Measurements from ENCODE around the gene TMEM217. TPM values are rescaled to one million over a fixed set of nuclear protein-coding genes. Genes with fewer than 3 reads are reported as not detected.

Gene TMEM217
- total RNA-seq, 1 experiment from 2014 or later, result 0.84 TPM

DNA sequence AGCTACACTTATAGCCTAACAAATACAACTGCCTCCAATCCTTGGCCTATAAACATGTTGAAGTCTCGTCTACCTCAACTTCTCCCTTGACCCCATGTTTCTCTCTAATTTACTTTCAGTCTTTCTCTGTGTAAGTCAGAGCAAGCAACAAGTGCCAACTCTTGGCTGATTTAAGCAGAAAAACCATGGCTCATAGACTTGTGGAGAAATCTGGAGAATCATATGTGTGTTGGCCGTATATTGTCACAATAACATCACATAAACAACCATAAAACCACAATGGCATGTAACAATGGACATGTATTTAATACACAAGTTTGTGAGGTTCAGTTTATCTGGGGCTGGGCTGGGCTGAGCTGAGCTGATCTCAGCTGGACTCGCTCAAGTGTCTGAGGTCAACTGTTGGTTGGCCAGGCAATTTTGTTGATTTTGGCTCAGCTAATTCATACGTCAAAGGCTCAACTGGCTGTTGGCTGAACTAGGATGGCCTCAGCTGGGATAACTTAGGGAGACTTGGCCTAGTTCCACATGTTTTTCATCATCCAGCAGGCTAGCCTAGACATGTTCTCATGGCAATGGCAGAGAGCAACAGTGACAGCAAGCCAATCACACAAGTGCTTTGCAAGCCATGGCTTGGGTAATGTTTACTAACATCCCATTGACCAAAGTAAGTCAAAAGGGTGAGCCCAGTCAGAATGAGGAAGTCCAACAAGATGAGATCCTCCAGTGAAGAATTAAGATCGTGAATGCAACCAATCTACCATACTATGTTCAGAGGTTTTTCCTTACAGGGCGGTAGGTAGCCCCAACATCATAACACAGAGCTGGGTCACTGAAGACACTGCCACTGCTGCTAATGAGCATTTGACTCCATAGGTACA, 13.3 kb downstream of the TMEM217 start:
- peak; percentile 96 for DNase-seq (ENCODE audit: low read depth)

DNA sequence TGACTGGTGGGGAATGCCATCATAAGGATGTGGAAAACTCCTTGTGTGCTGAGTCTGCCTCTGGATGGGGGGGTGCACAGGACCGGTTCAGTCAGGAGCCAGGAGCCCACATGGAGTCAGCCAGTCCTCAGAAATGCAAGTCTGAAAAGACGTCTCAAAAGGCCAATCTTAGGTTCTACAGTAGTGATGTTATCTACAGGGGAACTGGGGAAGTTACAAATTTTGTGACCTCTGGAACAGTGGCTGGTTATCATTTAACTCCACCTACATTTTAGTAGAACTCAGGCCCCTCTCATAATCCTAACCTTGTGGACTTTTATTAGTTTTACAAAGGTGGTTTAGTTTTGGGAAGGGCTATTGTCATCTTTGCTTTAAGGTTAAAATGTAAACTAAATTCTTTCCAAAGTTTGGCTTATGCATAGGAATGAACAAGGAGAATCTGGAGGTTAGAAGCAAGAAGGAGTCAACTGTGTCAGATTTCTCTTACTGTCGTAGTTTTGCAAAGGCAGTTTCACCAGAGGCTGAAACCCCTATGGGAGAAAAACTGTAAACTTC, 14.1 kb downstream of the TMEM217 start:
- DNase-seq (ENCODE audit: low read depth), result no peak

DNA sequence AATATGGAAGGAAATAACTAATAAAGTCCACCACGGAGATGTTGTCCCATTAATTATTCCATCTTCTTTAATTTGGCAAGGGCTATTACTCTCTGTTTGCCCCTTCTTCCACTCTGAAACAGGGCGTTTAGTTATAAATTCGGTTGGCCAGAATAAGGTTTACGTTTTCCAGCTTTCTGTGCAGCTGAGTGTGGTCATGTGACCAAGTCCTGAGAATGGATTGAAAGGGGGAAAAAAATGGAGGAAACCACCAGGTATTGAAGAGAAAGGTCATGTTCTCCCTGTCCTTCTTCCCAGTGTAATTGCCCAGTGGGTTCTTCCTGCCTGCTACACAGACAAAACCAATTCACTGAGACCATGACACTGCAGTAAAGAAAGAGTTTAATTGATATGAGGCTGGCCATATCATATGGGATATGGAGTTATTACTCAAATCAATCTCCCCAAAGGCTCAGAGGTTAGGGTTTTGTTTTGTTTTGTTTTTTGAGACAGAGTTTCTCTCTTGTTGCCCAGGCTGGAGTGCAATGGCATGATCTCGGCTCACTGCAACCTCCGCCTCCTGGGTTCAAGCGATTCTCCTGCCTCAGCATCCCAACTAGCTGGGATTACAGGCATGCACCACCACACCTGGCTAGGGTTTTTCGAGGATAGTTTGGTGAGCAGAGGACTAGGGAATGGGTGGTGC, 14.7 kb downstream of the TMEM217 start:
- DNase-seq (ENCODE audit: low read depth), result no peak

DNA sequence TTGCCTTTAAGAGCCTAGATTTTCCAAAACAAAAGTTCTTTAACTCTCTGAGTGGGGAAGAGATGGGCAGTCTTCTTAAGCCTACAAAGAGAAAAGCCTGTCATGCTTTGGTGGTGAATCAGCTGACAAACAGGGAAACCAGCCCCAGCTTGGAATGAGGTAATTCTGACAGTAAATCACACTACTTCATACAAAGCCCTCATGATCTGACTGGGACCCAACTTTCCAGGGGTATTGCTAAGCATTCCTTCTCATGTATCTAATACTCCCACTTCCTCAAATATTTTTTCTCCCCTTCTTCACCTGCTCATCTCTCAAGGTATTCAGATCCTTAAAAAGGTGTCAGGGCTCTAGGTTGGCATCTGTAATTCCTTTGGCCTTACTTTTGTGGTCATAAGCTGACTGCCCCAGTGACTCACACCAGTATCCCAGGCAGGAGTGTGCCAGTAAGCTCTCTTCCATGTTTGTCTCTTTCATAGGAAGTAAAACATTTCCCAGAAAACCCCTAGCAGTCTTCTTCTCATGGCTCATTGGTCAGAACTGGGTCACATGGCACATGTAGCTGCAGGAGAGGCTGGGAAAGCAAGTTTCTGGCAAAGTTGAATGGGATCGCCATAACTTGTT, 15.4 kb downstream of the TMEM217 start:
- DNase-seq (ENCODE audit: low read depth), result peak; percentile 95

DNA sequence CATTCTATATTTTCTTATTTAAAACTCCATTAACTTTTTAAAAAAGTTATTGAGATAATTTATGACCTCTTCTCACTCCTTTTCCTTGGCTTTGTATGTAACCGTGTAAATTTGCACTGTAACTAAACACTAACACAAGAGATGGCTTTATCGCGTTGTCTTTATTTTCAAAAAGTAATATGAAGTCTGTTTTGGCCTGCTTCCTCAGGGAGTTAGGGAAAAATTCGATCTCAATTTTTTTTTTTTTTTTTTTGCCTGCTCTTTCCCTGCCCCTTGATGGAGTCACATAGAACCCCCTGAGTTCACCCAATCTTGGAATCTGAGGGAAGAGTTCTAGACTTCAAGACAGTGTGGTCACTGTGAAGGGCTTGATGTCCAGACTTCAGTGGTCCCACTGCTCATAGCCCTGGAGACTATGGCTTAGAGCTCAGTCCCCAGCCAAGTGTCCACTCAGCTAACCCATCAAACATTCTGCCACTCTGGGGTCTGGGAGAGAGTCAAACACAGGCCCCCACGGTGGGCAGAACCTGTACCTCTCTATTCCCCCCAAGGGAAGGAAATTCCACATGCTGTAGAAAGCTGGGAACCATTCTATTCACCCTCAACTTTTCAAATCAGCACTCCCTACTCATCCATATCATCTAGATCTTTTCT, 16.0 kb downstream of the TMEM217 start:
- no peak for DNase-seq (ENCODE audit: low read depth)

DNA sequence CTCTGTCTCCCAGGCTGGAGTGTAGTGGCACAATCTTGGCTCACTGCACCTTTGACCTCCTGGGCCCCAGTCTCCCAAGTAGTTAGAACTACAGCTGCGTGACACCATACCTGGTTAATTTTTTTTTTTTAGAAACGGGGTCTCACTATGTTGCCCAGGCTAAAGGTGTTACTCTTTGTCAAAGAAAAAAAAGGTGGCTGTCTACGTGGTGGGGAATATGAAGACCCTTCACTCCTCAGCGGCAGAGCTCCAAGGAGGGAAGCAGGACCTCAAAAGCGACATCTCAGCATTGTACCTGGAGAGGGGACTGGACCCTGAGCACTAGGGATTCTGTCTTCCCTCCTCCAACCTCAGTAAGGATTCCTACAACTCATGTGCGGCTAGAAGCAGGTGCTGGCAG, 16.8 kb downstream of the TMEM217 start:
- no peak for DNase-seq (ENCODE audit: low read depth)

DNA sequence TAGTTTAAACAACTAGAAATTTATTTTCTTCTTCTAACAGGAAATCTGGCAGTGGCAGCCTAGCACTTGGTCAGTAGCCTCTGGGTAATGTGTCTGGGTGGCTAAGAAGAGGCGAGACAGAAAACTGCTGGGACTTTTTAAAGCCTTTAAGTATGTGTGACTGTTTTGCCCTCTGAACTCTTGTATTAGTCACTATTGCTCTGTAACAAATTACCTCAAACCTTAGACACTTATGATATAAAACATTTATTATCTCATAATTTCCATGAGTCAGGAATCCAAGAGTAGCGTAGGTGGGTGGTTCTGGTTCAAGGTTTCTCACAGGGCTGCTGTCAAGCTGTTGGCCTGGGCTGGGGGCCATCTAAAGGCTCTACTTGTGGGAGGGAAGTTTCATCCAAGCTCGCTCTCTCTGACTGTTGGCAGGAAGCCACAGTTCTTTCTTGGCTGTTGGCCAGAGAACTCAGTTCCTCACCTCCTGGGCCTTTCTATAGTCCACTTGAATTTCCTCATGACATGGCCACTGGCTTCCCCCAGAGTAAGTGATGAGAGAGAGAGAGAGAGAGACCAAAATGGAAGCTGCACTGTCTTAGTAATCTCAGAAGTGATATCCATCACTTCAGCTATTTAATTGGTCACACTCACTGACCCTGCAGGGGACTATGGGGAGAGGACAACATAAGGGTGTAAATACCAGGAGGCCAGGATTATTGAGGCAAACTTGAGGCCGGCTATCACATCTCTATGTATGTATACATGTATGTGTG, 17.8 kb downstream of the TMEM217 start:
- DNase-seq (ENCODE audit: low read depth), result peak; percentile 90

DNA sequence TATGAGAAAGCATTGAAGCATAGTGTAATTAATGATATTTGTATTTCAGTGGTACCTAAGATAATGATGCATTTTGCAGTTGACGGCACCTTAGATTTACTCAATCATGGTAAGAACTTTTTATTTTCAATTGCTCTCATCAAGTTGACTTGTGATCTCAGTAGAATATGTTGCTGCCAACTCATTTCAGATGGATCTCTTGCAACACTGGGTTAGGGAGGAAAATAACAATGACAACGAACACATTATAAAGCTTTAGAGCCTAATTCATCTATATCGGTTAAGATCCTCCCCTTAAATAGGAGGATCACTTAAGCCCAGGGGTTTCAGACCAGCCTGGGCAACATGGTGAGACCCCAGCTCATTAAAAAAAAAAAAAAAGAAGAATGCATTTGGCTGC, 18.4 kb downstream of the TMEM217 start:
- peak; percentile 8 for DNase-seq (ENCODE audit: low read depth)

DNA sequence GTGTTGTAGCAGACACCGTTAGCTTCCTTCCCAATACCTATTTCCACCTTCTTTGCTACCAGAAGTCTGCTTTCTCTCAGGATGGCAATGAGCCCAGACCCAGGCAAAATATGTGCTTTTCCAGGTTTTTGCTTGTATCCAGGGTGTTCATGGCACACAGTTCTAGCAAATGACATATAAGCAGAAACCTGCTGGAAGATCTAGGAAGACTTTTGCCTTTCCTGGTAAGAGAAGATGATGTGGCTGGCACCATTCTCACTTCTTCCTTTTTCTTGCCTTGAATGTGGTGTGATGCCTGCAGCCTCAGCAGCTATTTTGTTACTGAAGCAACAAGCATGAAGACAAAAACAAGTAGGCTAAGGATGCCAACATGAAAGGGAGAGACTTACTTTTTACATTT, 19.6 kb downstream of the TMEM217 start:
- DNase-seq (ENCODE audit: low read depth), result no peak

DNA sequence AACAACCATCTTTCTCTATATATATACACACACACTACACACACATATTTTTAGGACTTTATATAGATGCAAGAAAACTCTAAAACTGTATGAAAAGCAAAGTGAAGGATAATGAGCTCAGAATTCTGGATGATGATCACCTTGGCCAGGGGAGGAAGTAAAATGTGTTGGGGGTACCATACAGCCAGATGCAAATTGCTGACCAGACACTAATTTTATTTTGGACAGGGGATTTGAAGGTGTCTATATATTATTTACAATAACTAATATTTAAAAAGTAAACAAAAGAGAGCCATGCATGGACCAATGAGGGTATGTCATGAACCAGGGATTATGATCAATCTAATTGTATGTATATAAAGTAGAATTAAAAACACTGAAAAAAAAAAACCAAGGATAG, 20.2 kb downstream of the TMEM217 start:
- DNase-seq (ENCODE audit: low read depth), result no peak

DNA sequence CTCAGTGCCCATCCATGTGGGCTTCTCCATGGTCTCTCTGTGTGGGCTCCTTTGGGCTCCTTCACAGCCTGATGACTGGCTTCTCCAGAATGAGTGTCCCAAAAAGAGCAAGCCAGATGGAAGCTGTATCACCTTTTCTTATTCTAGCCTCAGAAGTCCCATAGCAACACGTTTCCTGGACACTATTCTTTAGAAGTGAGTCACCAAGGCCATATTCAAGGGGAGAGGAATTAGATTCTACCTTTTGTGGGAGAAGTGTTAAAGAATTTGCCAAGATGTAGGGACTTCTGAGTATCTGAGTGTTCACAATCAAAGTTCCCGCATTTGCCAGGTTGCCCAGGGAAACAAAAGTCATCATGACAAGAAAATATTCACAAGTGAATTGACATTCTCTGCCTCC, 21.0 kb downstream of the TMEM217 start:
- DNase-seq (ENCODE audit: low read depth), result no peak

DNA sequence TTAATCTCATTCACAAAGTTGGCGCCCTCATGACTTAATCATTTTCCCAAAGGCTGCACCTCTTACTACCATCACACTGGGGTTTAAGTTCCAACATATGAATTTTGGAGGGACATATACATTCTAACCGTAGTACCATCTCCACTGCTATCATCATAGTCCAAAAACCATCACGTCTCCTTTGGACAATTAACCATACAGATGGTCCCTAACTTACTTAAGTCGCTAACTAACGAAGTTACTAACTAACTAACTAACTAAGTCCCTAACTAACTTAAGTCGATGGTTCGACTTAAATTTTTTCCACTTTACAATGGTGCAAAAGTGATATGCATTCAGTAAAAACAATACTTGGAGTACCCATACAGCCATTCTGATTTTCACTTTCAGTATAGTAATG, 24.4 kb downstream of the TMEM217 start:
- no peak for DNase-seq (ENCODE audit: low read depth)

DNA sequence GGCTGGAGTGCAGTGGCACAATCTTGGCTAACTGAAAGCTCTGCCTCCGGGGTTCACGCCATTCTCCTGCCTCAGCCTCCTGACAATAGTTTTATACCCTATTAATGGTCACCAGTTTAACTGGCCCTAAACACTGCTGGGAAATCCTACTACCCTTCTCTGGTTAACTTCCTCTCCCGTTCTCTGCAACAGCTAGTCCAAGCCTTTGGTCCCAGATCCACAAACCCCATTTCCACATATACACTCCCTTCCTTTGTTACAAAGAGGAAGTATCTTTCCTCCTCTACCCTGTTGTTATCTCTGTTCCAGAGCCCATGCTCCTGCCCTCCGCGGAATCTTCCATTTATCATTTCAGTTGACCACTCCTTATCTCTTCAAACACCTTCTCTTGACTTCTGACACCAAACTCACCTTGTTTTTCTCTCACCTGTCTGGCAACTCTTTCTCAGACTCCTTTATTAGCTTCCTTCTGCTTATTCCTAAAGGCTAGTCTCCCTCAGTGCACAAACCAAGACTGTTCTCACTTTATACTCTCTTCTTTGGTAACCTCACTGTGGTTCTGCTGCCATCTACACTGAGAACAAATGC, 25.4 kb downstream of the TMEM217 start:
- DNase-seq (ENCODE audit: low read depth), result no peak

DNA sequence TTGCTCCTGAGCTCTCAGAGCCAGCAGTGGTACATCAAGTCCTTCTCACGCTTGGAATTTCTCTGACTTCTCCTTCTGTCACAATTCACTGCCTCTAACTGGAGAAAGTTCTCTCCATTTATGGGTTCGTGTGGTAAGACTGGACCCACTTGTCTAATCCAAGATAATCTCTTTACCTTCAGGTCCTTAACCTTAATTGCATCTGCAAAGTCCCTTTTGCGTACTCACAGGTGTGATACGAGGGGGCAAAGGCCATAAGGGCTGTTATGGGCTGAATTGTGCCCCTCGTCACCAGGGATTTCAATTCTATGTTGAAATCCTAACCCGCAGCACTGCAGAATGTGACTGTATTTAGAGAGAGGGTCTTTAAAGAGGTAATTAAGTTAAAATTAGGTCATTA, 27.8 kb downstream of the TMEM217 start:
- DNase-seq (ENCODE audit: low read depth), result no peak

DNA sequence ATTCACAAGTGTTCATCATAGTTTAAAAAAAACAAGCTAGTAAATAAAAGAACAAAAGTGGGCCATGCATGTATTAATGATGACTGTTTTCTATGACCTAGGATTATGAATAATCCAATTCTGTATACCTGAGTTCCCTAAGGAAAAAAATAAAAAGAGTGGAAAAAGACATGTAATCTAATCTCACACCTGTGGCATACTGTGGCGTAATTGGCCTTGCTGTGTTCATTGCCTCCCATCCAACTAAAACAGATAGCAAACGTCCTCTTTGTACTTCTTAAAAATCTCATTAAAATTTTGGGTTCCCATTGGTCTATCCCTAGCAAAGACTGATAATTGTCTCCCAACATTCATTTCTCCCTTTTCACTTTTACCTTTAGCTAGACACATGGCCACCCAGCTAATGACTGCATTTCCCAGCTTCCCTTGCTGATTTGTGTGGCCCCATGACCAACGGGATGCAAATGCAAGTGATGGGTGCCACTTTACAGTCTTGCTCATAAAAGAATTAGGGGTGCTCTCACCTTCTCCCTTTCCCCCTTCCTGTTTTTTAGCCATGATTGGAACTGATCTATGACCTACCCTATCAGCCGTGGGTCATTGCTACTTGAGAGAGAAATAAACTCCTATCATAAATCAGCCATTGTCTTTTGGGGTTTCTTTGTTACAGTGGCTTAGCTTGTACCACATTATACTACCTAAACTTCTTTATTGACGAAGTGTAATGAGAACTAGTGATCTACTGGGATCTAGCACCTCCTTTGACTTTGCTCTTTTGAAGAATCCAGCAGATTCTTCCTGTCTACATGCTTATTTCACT, 32.4 kb downstream of the TMEM217 start:
- no peak for DNase-seq (ENCODE audit: low read depth)

DNA sequence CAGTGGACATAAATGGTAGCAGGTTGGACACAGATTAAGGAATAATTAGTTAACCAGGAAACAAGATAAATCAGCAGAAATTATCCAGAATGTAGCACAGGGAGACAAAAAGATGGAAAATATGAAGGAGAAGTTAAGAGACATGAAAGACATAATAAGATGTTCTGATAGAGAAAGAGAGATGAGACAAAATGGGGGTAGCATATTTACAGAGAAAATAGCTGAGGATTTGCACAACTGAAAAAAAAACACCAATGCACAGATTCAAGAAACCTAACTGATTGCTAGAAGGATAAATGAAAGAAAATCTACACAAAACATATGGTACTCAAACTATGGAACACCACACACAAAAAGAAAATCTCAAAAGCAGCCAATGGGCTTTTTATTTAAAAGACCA, 35.0 kb downstream of the TMEM217 start:
- DNase-seq (ENCODE audit: low read depth), result no peak

DNA sequence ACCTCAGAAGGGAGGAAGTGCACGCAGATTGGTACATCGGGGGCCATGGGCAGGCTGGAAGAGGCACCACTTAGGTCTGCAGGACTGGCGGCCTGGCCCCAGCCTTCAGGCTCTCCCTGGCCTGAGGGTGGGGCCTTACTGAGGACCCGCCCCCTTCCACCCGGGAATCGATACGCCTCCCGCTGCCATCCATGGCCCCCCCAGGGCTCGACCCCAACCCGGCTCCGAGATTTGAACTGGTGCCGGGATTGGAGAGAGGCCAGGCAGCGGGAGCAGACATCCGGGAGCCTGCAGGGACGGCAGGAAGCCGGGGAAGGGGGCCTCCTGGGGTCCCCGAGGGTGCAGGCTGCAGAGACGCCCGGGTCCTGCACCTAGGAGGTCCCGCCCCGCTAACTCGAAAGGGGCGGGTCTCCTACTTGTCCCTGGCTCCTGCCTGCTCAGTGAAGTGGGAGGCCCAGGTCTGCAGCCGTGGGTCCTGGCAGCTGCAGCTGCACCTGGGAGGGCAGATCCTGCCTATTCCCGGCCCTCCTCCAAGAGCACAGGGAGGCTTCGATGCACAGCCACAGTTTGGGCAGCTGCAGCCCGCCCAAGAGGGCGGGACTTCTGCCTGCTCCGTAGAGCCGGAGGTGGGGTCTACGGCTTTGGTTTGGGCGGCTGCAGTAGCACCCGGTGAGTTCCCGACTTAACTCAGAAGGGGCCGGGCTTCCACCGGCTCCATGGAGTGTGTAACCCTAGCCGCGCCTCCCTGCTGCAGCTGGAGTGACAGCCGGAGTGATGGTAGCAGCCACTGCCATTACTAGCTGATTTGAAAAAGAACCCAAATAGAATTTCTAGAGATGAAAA, 35.6 kb downstream of the TMEM217 start:
- peak; percentile 90 for DNase-seq (ENCODE audit: low read depth)

DNA sequence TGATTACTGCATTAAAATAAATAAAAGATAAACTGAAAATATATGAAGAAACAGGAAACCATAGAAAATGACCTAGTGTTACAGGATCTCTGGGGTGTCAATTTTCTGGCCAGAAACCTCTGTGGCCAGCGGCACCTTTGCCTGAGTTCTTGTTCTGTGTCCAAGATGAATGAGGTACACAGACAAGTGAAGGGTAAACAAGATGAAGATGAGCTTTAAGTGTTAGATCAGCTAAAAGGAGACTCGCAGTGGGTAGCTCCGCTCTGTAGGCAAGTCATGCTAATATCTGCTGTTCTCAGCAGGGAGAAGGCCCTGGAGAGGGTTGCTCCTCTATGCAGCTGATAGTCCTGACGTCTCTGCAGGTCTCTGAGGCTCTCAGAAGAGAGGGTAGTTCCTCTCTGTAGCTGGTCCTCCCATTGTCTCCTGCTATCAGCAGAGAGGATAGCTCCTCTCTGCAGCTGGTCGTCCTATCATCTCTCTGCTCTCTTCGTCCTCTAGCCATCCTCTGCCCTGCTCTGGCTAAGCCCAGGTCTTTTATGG, 36.3 kb downstream of the TMEM217 start:
- no peak for DNase-seq (ENCODE audit: low read depth)

DNA sequence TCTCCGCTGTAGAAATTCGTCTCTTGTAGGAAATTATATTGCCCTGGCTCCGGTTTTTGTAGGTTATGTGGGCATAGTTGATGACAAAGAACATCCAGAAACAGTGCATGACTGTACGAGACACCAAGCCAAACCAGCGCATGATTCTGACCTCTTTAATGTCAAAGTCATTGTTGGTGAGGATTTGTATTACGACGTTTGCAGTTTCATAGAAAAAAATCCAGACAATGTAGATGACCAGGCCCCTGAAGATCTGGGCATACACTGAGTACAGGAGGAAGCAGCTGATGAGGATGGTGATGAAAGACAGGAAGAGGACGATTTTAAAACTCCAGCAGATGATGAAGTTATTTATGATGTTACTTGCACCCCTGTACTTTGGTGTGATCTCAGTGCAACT, 39.4 kb downstream of the TMEM217 start:
- DNase-seq (ENCODE audit: low read depth), result no peak

Measured in RPMI7951 (cell line).